ENCODE data around the gene IFI16.

- TF ChIP-seq, protein P1, sequence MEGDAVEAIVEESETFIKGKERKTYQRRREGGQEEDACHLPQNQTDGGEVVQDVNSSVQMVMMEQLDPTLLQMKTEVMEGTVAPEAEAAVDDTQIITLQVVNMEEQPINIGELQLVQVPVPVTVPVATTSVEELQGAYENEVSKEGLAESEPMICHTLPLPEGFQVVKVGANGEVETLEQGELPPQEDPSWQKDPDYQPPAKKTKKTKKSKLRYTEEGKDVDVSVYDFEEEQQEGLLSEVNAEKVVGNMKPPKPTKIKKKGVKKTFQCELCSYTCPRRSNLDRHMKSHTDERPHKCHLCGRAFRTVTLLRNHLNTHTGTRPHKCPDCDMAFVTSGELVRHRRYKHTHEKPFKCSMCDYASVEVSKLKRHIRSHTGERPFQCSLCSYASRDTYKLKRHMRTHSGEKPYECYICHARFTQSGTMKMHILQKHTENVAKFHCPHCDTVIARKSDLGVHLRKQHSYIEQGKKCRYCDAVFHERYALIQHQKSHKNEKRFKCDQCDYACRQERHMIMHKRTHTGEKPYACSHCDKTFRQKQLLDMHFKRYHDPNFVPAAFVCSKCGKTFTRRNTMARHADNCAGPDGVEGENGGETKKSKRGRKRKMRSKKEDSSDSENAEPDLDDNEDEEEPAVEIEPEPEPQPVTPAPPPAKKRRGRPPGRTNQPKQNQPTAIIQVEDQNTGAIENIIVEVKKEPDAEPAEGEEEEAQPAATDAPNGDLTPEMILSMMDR (IDR thresholded peaks at IDR 0.05), result no peak
- no peak for TF ChIP-seq POLR2A (IDR thresholded peaks at IDR 0.05)
These were observed 90.9 kb downstream of the IFI16 start for GRCh38 chr1:159100589-159100988.

All from testis (tissue), 2 donors.